GM23338 (cell line): ENCODE data around the gene CCDC27. TPM values are rescaled to one million over a fixed set of nuclear protein-coding genes. Genes with fewer than 3 reads are reported as not detected.

Experiments
- ATAC-seq: fragments of 200-7000 bp; cut with Tn5 transposase; 3 replicates; pipeline ENCODE4 v1.9.1; 2020
- DNase-seq: peaks from one replicate; pipeline ENCODE4 v3.0.0-alpha.2; 2015; ENCODE audit warnings: low spot score
- H2AFZ ChIP-seq: fragments of 200-600 bp; sonication (generic); 2 replicates; pipeline ENCODE4 v1.8.0; 2016; ENCODE audit warnings: antibody characterized with exemption, mild to moderate bottlenecking, moderate library complexity
- H3F3A ChIP-seq: fragments of 200-600 bp; sonication (generic); replicated peaks from 2 replicates; pipeline ENCODE4 v1.8.0; 2017; ENCODE audit warnings: antibody characterized with exemption, mixed run types, low read depth
- H3K27ac ChIP-seq: fragments of 200-600 bp; sonication (generic); 2 replicates; pipeline ENCODE4 v1.6.1; 2016; ENCODE audit warnings: low read depth
- H3K27me3 ChIP-seq: fragments of 200-600 bp; sonication (generic); 2 replicates; pipeline ENCODE4 v1.8.0; 2016; ENCODE audit warnings: mild to moderate bottlenecking, mixed run types, moderate library complexity; ENCODE audit not compliant: insufficient read depth
- H3K36me3 ChIP-seq: fragments of 200-600 bp; sonication (generic); 2 replicates; pipeline ENCODE4 v1.8.0; 2016; ENCODE audit warnings: mild to moderate bottlenecking; ENCODE audit not compliant: insufficient read depth
- H3K4me1 ChIP-seq: fragments of 200-600 bp; sonication (generic); 2 replicates; pipeline ENCODE4 v1.8.0; 2016; ENCODE audit warnings: mild to moderate bottlenecking, moderate library complexity; ENCODE audit not compliant: insufficient read depth
- H3K4me2 ChIP-seq: fragments of 200-600 bp; sonication (generic); 2 replicates; pipeline ENCODE4 v1.7.1; 2017; ENCODE audit warnings: mixed run types
- H3K4me3 ChIP-seq: fragments of 200-600 bp; sonication (generic); 2 replicates; pipeline ENCODE4 v1.6.1; 2016; ENCODE audit warnings: mixed run types
- H3K79me2 ChIP-seq: fragments of 200-600 bp; sonication (generic); replicated peaks from 2 replicates; pipeline ENCODE4 v1.8.0; 2017; ENCODE audit warnings: mild to moderate bottlenecking; ENCODE audit not compliant: insufficient read depth
- H3K9me2 ChIP-seq: fragments of 200-600 bp; sonication (generic); 2 replicates; pipeline ENCODE4 v1.8.0; 2017; ENCODE audit not compliant: insufficient read depth
- H4K20me1 ChIP-seq: fragments of 200-600 bp; sonication (generic); replicated peaks from 2 replicates; pipeline ENCODE4 v1.8.0; 2017; ENCODE audit warnings: mild to moderate bottlenecking; ENCODE audit not compliant: insufficient read depth
- H3K27ac Mint-ChIP-seq: 2 replicates; pipeline ENCODE4 v1.8.0; 2020; ENCODE audit warnings: inconsistent platforms, mild to moderate bottlenecking, moderate library complexity, mixed read lengths
- H3K27me3 Mint-ChIP-seq: 3 replicates; pipeline ENCODE4 v1.8.0; 2022; ENCODE audit warnings: low read depth, mild to moderate bottlenecking, moderate library complexity, mixed read lengths, inconsistent platforms; ENCODE audit not compliant: insufficient read depth, poor library complexity
- H3K36me3 Mint-ChIP-seq: 3 replicates; pipeline ENCODE4 v1.8.0; 2021; ENCODE audit warnings: low read depth, mild to moderate bottlenecking, inconsistent platforms, moderate library complexity, mixed read lengths
- H3K4me1 Mint-ChIP-seq: 3 replicates; pipeline ENCODE4 v1.8.0; 2020; ENCODE audit warnings: mild to moderate bottlenecking, inconsistent platforms, mixed read lengths
- H3K4me3 Mint-ChIP-seq: 3 replicates; pipeline ENCODE4 v1.8.0; 2021; ENCODE audit warnings: moderate library complexity, mild to moderate bottlenecking, inconsistent platforms, mixed read lengths
- H3K9me3 Mint-ChIP-seq: 3 replicates; pipeline ENCODE4 v1.8.0; 2020; ENCODE audit warnings: moderate library complexity, mild to moderate bottlenecking, inconsistent platforms, mixed read lengths
- CREB1 ChIP-seq: fragments of 250-450 bp; sonication (Bioruptor Pico); IDR thresholded peaks from 2 replicates; pipeline ENCODE4 v1.5.0; 2020; ENCODE audit warnings: low read depth, mild to moderate bottlenecking, moderate library complexity
- CTCF ChIP-seq, 2 experiments: fragments of 200-600 bp in 1 of 2; sonication (generic) in 1 of 2; conservative IDR thresholded peaks; 2 replicates each; pipeline versions ENCODE4 v1.5.1 to v1.6.1; 2016 to 2017; ENCODE audit warnings: antibody characterized with exemption in 2 of 2, low read depth in 2 of 2, mild to moderate bottlenecking in 2 of 2, moderate library complexity in 1 of 2
- ETS1 ChIP-seq: IDR thresholded peaks from 2 replicates; pipeline ENCODE4 v1.6.1; 2016; ENCODE audit warnings: antibody characterized with exemption
- EZH2 ChIP-seq: fragments of 200-600 bp; sonication (generic); IDR thresholded peaks from one replicate; pipeline ENCODE4 v1.8.0; 2017; ENCODE audit warnings: antibody characterized with exemption, mild to moderate bottlenecking, low read depth; ENCODE audit not compliant: unreplicated experiment
- EZH2phosphoT487 ChIP-seq: fragments of 200-600 bp; sonication (generic); IDR thresholded peaks from one replicate; pipeline ENCODE4 v1.8.1; 2018; ENCODE audit warnings: antibody characterized with exemption; ENCODE audit not compliant: unreplicated experiment
- JUNB ChIP-seq: IDR thresholded peaks from one replicate; pipeline ENCODE4 v1.6.1; 2016; ENCODE audit warnings: antibody characterized with exemption; ENCODE audit not compliant: unreplicated experiment
- STAT1 ChIP-seq: IDR thresholded peaks from one replicate; pipeline ENCODE4 v1.6.1; 2016; ENCODE audit warnings: antibody characterized with exemption; ENCODE audit not compliant: unreplicated experiment
- ZNF114 ChIP-seq: fragments of 250-450 bp; sonication (Bioruptor Pico); IDR thresholded peaks from 2 replicates; pipeline ENCODE4 v1.5.0; 2020; ENCODE audit warnings: mild to moderate bottlenecking, moderate library complexity
- ZNF331 ChIP-seq: fragments of 250-450 bp; sonication (Bioruptor Pico); IDR thresholded peaks from 2 replicates; pipeline ENCODE4 v1.5.0; 2020; ENCODE audit warnings: low read depth, mild to moderate bottlenecking, moderate library complexity
- polyA plus RNA-seq: library from polyadenylated mRNA; unstranded; fragments of >200 nt; fragmentation: Nextera tagmentation; extraction: Ambion mirVana; gene quantifications from 2 replicates; pipeline ENCODE4 v1.2.1, GENCODE V29; 2016
- total RNA-seq: library from RNA; depleted of rRNA; stranded (reverse); fragments of >200 nt; shearing (Covaris generic); gene quantifications from 2 replicates; pipeline ENCODE4 v1.2.3, GENCODE V29; 2014

Gene CCDC27
- total and polyA plus RNA-seq, 2 experiments from 2014 or later: 0.18 to 0.45 TPM

- peaks cover 10% of the 10 kb centered on the region for H3K27me3 Mint-ChIP-seq
- Histone ChIP-seq H3K27ac (no peak overlapping the region), H3K27me3 (no peaks in the 10 kb centered on the region), H3F3A (0 out of 2 replicates have a peak, but pooled peaks cover 3% of the 10 kb centered on the region), H3K36me3 (no peaks in the 10 kb centered on the region), H2AFZ (no peak overlapping the region), H3K4me2 (no peak overlapping the region), H4K20me1 (no peaks in the 10 kb centered on the region), H3K9me2 (no peaks in the 10 kb centered on the region), H3K4me1 (no peaks in the 10 kb centered on the region; the same call in 1 of the 2 replicates), H3K4me3 (no peak overlapping the region), H3K79me2 (no peaks in the 10 kb centered on the region)
- no peak overlapping the region for H3K4me3 Mint-ChIP-seq
- 0 out of 3 replicates have a peak, but pooled peaks cover 2% of the 10 kb centered on the region for H3K9me3 Mint-ChIP-seq
- H3K27ac Mint-ChIP-seq: no peak overlapping the region
- H3K4me1 Mint-ChIP-seq: no peaks in the 10 kb centered on the region; the same call in 1 of the 3 replicates
- no peaks in the 10 kb centered on the region for H3K36me3 Mint-ChIP-seq
- peak; percentile 81 for ATAC-seq
- no peak for TF ChIP-seq CREB1
- peak; percentile 60 to 80 for TF ChIP-seq CTCF (conservative IDR thresholded peaks at IDR 0.05; ENCODE audit: low read depth in 2 of 2)
- peak; percentile 79 for DNase-seq
Measured at GRCh38 chr1:3727042-3727824, 25.0 kb upstream of the CCDC27 start.

- no peaks in the 10 kb centered on the region for H4K20me1 ChIP-seq
- H3K36me3 ChIP-seq: no peaks in the 10 kb centered on the region
- no peak overlapping the region for H3K27ac Mint-ChIP-seq
- H3K4me3 Mint-ChIP-seq: no peak overlapping the region
- no peaks in the 10 kb centered on the region for H3K79me2 ChIP-seq
- peaks cover 2% of the 10 kb centered on the region; the same call in 1 of the 2 replicates for H3K4me1 ChIP-seq
- H3K27me3 Mint-ChIP-seq: peaks cover 12% of the 10 kb centered on the region
- no peak for ATAC-seq
- no peak overlapping the region for H2AFZ ChIP-seq
- peaks cover 3% of the 10 kb centered on the region; the same call in 2 of the 3 replicates for H3K4me1 Mint-ChIP-seq
- no peak overlapping the region for H3K27ac ChIP-seq
- H3K9me2 ChIP-seq: no peaks in the 10 kb centered on the region
- H3K4me2 ChIP-seq: no peak overlapping the region
- DNase-seq: no peak
- 0 out of 2 replicates have a peak, but pooled peaks cover 3% of the 10 kb centered on the region for H3F3A ChIP-seq
- no peak overlapping the region for H3K4me3 ChIP-seq
- H3K9me3 Mint-ChIP-seq: 0 out of 3 replicates have a peak, but pooled peaks cover 2% of the 10 kb centered on the region
- H3K27me3 ChIP-seq: no peaks in the 10 kb centered on the region
- H3K36me3 Mint-ChIP-seq: no peaks in the 10 kb centered on the region
- TF ChIP-seq ZNF331 (CRISPR knock-in tag) (no peak), STAT1 (no peak), EZH2 (no peak), EZH2phosphoT487 (no peak), ETS1 (no peak), CTCF (conservative IDR thresholded peaks at IDR 0.05; ENCODE audit: low read depth in 2 of 2) (no peak), JUNB (no peak), ZNF114 (CRISPR knock-in tag) (no peak)
Measured at GRCh38 chr1:3727825-3728776, 24.1 kb upstream of the CCDC27 start.
